Activated T-cell treated with anti-CD3 and anti-CD28 coated beads, Interleukin-2, amount 50 U/mL, for 48 hours (primary cell): ENCODE data around the gene PPP2R2D.
"Not testable (repeated sequence)": the region's sequence is repeated elsewhere in the genome, so short reads cannot be mapped to it uniquely, and the experiment has no call there.

Experiments
- DNase-seq, 2 experiments: peaks; one replicate each; pipeline ENCODE4 v3.0.0-alpha.2; 2020

Gene PPP2R2D

DNA sequence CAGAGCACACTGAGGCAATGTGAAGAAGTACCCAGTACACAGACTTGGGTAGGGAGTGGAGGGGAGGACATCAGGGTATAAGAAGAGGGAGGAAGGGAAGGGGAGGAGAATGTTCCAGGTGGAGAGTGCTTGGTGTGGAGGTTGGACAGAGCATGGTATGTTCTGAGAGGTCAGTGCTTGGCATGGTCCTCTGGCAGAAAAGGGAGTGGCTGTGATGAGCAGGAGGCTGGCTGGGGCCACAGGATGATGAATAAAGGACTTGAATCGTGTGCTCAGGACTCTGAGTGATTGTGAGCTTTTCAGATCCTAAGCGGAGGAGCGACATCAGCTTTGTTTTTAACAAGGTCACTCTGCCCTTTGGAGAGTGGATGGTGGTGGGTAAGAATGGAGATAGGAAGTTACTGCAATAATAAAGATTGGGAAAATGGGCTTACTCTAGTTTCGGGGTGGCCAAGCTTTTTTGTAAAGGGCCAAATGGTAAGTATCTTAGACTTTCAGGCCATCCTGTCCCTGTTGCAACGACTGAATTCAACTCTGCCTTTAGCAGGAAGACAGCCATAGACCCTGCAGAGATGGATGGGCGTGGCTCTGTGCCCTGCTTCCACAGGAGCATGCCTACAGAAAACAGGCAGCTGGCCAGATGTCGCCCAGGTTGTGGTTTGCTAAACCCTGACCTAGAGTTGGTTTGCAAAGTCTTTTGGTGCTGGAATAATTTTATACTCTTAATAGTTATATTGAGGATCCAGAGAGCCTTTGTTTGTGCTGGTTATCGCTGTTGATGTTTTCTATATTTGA lies 8.4 kb downstream of the PPP2R2D start:
- no peak for DNase-seq

DNA sequence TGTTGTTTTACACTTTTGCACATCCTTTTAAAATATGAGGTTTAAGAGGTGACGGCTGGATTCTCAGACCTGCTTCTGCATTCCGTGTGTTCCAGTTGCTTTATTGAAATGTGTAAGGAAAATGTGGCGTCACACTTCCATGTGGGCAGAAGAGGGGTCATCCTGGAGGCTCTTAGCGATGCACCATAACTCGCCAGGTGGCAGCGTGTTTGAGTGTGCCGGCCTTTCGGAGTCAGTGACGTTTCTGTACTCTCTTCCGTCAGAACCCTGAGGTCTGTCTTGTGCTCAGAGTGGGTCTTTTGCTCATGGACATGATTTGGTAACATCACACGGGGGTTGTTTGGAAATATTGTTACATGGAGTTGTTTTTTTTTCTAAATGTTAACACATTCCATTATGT lies 9.1 kb downstream of the PPP2R2D start:
- DNase-seq, result no peak

DNA sequence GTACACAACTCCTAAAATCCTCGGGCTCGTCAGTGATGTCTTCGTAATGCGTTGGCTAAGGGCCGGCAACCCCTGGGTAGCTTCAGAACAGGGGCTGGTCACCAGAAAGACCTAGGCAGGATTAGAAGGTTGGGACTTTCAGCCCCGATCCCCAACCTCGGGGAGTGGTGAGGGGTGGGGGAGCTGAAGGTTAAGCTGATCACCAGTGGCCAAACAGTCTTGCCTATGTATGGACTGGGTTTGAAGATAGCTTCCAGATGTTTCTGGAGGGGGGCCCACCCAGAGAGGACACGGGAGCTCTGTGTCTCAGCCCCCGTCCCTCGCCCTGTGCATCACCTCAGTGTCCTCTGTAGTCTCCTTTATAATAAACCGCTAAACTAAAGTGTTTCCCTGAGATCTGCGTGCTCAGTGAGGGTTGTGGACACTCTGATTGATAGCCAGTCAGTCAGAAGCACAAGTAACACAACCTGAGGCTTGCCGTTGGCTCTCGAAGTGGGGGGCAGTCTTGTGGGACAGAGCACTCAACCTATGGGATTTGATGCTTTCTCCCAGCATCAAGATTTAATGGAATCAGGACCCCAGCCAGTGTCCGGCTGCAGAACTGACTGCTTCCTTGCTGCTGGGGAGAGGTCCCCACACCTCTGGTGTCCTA lies 10.0 kb downstream of the PPP2R2D start:
- DNase-seq, result no peak

DNA sequence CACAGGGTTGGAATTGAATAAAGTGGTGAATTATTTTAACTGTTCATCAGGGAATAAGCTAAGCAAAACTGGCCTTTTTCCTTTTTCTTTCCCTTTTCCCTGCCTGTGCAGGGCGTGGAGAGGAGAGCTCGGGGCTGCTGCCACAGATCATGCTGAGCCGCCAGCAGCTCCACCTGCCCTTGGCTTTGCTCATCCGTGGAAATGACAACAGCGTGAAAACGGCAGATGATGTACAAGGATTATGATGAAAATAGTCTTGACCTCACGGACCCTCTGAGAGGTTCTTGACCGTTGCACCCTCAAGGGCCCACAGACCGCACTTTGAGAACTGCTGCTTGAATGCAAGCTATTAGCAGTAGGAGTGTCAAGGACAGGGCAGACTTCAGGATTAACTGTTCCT lies 10.6 kb downstream of the PPP2R2D start:
- no peak for DNase-seq

DNA sequence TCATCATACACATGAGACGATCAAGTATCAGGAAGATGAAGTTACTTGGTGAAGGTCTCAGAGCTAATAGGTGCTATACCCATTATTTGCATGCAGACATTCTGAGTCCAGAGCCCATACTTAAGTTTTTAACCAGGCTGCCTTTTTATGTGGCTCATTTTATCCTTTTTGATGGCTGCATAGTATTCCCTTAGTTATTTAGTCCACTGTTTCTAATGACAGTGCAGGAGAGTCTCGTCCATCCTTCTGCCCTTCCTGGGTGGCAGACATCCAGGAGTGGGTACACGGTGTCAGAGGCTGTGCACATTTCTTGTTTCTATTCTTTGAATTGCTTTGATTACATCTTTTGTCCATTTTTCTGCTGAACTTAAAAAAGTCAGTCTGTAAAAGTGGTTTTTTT lies 11.8 kb downstream of the PPP2R2D start:
- no peak for DNase-seq

DNA sequence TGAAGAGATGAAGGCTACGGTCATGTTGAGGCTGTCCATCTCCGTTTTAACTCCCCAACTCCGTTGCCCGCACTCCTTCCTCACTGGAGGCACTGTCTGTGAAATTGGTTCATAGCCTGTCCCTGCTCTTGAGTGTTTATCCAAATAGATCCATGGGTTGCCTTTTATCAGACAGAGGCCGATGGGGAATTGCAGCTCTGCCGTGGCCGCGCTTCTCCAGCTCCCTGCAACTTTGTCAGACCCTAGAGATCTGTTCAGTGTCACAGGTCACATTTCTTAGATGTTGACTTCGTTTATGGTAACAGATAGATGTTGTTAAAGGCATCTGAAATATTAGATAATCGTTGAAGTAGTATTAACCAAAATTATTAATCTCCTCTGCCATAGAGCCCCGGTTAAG lies 14.7 kb downstream of the PPP2R2D start:
- no peak for DNase-seq

DNA sequence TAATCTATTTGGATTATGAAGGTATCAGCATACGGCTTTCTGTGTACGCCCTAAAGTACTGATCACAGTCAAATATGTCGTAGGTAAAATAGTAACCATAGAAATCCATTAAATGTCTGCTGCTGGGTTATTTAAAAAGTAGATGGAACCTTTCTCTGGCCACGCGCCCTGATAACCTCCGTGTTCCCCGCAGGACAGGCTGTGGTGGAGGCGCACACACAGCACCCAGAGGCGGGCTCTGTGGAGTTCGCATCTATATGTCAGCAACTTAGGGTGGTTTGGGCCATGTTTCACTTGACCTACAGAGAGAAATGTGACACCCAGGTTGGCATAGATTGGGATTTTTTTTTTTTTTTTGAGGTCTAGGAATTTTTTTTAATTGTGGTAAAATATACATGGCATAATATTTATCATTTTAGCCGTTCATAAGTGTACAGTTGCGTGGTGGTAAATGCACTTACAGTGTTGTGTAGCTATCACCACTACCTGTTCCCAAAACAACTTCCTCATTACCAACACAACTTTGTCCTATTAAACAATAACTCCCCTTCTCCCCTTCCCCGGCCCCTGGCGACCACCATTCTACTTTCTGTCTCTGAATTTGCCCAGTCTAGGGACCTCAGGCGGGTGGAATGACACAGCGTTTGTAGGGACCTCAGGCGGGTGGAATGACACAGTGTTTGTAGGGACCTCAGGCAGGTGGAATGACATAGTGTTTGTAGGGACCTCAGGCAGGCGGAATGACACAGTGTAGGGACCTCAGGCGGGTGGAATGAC lies 15.4 kb downstream of the PPP2R2D start:
- DNase-seq, result no peak

DNA sequence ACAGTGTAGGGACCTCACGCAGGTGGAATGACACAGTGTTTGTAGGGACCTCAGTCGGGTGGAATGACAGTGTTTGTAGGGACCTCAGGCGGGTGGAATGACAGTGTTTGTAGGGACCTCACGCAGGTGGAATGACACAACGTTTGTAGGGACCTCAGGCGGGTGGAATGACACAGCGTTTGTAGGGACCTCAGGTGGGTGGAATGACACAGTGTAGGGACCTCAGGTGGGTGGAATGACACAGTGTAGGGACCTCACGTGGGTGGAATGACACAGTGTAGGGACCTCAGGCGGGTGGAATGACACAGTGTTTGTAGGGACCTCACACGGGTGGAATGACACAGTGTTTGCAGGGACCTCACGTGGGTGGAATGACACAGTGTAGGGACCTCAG lies 16.0 kb downstream of the PPP2R2D start:
- DNase-seq, result peak in 1 of 2 experiments; percentile 64

DNA sequence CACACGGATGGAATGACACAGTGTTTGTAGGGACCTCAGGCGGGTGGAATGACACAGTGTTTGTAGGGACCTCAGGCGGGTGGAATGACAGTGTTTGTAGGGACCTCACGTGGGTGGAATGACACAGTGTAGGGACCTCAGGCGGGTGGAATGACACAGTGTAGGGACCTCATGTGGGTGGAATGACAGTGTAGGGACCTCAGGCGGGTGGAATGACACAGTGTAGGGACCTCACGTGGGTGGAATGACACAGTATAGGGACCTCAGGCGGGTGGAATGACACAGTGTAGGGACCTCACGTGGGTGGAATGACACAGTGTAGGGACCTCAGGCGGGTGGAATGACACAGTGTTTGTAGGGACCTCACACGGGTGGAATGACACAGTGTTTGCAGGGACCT lies 16.7 kb downstream of the PPP2R2D start:
- not testable (repeated sequence) for DNase-seq

DNA sequence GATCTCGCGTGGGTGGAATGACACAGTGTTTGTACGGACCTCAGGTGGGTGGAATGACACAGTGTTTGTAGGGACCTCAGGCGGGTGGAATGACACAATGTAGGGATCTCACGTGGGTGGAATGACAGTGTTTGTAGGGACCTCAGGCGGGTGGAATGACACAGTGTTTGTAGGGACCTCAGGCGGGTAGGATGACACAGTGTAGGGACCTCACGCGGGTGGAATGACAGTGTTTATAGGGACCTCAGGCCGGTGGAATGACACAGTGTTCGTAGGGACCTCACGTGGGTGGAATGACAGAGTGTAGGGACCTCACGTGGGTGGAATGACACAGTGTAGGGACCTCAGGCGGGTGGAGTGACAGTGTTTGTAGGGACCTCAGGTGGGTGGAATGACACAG lies 18.7 kb downstream of the PPP2R2D start:
- DNase-seq, result not testable (repeated sequence)

DNA sequence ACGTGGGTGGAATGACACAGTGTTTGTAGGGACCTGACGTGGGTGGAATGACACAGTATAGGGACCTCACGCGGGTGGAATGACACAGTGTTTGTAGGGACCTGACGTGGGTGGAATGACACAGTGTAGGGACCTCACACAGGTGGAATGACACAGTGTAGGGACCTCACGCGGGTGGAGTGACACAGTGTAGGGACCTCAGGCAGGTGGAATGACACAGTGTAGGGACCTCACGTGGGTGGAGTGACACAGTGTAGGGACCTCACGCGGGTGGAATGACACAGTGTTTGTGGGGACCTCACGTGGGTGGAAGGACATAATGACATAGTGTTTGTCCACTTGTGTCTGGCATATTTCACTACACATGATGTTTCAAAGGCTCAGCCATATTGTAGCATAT lies 19.3 kb downstream of the PPP2R2D start:
- DNase-seq, result peak in 1 of 2 experiments; percentile 46

DNA sequence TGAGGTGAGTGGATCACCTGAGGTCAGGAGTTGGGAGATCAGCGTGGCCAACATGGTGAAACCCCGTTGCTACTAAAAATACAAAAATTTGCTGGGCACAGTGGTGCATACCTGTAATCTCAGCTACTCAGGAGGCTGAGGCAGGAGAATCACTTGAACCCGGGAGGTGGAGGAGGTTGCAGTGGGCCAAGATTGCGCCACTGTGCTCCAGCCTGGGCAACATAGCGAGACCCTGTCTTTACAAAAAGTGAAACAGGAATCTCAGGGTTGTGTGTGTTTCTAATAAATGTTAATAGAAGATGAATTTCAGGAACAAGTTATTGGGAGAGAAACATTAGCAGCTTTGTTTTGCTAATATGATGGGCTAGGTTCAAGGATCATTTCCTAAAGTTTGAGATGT lies 19.9 kb downstream of the PPP2R2D start:
- DNase-seq, result no peak

DNA sequence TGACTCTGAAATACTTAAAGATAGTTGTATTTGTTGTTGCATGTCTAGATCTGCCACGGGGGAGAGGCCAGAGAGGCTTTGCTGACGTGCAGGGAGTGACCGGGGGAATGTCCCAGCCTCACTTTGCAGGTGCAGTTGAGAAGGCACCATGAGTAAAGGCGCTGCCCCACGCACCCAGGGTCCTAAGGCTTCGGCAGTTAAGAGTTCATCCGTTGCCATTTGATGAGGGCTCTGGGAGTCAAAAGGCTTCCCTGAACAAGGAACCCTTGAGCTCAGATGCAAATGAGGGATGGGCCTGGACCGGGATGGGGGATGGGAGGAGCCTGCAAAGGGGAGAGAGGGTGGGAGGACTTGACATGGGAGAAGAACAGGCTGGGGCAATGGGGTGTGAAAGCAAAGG lies 20.4 kb downstream of the PPP2R2D start:
- no peak for DNase-seq

DNA sequence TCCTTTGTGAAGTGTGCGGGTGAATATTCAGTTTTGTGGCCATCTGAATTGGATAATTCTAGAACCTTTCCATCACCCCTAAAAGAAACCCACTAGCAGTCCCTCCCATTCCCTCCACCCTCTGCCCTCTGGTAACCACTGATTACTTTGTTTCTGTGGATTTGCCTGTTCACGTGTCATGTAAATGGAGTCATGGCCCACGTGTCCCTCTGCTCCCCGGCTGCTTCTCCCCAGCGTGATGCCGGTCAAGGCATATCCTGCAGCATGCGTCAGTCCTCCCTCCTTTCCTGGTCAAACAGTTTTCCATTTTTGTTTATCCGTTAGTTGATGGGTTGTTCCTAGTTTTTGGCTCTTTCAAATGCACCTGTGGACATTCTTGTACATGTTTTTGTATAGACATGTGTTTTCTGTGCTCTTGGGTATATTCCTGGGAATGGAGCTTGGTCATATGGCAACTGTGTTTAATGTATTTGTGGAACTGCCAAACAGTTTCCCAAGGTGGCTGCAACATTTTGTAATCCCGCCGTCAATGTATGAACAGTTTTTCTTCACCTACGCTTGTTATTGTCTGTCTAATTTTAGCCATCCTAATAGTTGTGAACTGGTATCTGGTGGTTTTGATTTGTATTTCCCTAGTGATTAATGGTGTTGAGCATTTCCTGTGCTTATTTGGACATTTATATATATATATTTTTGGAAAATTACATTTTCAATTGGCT lies 22.4 kb downstream of the PPP2R2D start:
- no peak for DNase-seq

DNA sequence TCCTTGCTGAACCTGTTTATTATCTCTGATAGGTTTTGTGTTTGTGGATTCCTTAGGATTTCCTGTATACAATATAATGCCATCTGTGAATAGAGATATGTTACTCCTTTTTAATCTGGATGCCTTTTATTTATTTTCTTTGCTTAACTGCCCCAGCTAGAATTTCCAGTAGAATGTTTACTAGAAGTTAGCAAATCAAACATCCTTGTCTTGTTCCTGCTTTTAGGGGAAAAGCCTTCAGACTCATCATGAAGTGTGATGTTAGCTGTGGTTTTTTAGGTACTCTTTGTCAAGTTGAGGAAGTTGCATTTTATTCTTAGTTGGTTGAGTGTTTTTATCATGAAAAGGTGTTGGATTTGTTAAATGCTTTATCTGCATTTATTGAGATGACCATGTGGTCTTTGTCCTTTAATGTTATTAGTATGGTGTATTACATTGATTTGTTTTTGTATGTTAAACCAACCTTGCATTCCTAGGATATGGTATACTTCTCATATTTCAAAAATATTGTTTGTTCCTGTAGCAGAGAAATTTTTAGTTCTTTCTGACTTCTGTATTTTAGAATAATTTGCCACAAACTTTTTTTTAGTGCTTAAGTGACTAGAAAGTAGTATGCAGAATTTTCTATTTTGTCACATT lies 24.3 kb downstream of the PPP2R2D start:
- no peak for DNase-seq

DNA sequence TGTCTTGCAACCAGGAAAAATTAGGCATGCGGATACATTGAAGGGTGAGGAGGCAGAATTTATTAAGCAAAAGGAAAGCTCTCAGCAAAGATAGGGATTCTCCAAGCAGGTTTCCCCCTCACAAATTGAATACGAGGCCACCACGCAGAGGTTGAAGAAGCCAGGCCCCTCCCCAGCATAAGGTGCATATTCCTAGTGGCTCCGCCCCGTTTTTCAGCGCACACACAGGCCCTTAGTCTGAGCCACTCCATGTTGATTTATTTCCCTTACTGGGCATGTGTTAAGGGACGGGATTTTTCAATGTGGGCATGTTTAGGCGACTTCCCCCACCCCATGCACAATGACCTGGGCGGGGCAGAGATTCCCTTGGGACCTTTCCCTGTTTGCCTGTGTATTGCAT lies 24.9 kb downstream of the PPP2R2D start:
- DNase-seq, result no peak

DNA sequence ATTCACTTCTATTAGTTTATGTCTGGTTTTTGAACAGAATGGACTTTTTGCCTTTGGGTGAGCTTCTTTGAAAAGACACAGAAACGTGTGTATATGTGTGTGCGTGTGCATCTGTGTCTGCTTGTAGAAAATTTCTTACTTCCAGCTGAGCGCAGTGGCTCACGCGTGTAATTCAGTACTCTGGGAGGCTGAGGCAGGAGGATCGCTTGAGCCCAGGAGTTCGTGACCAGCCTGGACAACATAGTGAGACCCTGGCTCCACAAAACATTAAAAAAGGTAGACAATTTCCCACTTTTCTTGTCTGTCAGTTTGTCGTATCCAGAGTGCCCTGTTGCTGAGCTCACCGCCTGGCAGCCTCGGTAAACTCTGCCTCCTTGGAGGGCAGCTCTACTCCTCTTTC lies 25.4 kb downstream of the PPP2R2D start:
- DNase-seq, result no peak

DNA sequence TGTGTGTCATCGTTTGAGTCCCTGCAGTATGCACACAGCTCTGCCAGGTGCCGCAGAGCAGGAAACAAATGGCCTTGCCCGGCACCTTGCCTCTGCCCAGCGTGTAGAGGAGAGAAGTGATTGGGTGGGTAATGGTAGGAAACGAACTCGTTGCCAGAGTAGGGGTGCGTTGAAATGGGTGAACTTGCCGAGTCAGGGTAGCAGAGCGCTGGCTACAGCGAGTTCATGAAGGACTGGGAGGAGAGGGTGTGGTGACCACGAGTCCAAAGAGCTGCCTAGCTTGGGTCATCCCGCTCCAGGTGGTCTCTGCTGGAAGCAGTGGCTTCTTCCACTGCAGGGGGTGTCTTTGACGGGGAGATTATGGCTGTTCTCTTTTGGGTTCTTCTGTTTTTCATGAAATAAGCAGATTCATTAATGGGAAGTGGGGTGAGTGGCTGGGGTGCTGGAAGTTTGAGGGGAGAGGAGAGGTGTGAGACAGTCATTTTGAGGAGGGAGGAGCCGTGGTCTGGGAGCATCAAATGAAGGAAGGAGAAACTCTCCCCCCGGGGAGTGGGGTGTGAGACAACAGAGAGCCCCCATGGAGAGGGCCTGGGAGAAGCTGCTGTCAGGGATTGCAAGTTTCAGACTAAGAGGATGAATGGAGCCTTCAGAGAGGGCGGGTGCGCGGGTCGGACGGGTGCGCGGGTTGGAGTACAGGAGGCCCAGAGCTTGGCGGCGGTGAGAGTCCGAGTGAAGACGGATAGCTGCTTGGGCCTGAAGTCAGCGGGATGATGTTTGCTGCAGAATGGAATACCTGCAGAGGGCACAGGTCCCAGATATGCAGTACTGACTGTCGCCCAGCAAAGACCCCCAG lies 26.2 kb downstream of the PPP2R2D start:
- DNase-seq, result no peak

DNA sequence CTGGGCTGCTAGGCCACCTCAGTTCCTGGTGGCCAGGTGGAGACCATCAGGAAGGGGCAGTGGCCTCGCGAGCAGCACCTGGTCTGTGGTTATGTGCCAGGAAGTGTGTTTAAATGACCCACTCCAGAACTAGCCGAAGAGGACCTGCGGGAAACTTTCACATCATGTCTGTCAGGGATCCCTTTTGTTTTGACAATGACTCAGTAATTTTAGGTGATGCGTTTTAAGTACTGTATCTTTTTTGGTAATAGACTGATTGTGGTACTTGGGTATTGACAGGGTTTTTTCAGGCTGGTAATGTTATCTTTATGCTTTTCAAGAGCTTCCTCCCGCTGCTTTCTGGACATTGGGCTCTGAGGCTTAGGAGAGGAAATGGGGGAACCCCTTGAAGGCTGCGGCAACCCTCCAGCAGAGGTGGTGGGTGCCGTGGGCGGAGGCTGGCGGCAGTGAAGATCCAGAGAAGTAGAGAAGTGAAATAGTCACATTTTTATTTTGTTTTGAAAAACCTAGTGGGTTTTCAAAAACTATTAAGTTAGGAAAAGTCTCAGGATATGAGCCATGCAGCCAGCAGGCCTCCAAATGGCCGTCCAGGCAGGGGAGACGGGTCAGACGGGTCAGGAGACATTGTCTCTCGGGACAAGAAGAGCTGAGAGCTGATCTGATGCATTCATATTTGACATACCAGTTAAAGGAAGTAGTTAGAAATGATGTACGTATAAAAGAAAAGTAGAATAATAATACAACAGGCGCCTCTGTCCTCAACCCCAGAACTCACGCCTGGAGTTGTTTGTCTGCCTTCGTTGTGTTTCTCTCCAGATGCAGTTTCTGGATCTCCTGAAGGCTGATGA lies 27.7 kb downstream of the PPP2R2D start:
- peak; percentile 74 to 76 for DNase-seq

DNA sequence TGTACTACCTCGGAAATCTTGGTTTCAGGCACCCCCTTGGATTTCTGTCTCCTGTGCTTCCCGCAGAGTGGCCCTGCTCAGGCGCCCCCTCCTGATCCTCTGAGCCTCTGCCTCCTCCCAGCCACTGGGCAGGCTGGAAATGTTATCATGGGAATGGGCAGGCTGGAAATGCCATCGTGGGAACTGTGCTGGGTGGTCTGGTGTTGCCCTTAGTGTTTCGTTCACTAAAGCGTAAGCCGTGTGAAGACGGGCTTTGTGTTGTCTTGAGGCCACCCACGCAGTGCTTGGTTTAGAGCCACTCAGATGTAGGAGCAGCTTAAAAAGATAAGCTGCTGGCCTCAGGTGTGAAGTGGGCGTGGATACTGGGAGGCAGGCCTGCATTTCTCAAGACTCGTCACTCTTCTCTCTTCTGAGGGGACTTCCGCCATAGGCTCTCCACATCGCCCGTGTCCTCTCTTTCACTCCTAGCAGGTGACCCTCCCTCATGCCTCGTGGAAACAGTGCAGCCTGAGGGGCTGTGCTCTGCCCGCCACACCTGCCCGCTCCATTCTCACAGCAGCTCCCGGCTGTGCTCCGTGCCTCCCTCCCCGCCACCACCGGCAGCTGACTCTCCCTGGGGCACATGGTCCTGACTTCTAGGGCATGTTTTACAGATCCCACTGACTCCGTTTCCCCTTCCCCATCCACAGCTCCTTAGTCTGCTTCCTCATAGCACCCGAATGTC lies 28.5 kb downstream of the PPP2R2D start:
- DNase-seq, result no peak
